ENCODE data around the gene GOLGA8A.
"Not testable (repeated sequence)": the region's sequence is repeated elsewhere in the genome, so short reads cannot be mapped to it uniquely, and the experiment has no call there.

GOLGA8A gene, protein sequence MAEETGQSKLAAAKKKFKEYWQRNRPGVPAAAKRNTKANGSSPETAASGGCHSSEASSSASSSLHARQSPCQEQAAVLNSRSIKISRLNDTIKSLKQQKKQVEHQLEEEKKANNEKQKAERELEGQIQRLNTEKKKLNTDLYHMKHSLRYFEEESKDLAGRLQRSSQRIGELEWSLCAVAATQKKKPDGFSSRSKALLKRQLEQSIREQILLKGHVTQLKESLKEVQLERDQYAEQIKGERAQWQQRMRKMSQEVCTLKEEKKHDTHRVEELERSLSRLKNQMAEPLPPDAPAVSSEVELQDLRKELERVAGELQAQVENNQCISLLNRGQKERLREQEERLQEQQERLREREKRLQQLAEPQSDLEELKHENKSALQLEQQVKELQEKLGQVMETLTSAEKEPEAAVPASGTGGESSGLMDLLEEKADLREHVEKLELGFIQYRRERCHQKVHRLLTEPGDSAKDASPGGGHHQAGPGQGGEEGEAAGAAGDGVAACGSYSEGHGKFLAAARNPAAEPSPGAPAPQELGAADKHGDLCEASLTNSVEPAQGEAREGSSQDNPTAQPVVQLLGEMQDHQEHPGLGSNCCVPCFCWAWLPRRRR

DNA sequence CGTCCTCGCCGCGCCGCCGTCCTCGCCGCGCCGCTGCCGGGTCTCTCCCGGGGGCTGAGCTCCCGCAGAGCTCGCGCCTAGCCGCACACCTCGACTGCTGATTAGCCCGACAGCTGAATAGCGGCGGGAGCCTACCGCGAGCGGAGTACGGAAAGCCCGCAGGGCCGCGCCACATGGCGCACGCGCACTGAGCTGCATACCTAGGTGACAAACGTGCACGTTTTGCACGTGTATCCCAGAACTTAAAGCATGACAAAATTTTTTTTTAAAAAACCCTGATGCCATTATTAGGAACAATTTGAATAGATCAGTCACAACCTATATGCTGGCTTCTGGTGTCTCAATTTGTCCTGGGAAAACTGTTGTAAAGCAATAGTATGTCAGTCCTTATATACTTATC, at the start of gene GOLGA8A:
Gene GOLGA8A (minus strand): TSS at position 122 of the 400 bp plus-strand sequence. CDS start 48,117 bp downstream, outside the sequence.
- DNase-seq (ENCODE audit: low spot score): peak; percentile 72
- no peak for FAIRE-seq

DNA sequence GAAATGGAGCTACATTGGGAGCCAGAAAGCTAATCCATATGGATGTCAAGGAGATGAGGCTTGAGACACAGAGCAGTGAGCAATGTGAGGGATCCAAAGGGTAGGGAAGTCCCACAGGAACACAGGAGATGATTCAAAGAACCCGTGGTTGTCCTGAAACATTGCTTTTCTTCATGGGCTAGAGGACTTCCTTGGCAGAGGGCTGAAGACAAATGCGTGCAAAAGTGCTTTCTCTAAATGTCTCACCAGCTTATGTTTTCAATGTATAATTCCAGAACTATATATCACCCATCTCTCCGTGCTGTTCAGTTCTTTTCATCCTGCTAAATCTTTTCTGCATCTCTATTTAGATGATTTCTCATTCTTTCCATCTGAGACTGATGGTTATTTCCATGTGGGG, 46.0 kb upstream of the GOLGA8A start:
- FAIRE-seq (no peak), DNase-seq (ENCODE audit: low spot score) (no peak)

DNA sequence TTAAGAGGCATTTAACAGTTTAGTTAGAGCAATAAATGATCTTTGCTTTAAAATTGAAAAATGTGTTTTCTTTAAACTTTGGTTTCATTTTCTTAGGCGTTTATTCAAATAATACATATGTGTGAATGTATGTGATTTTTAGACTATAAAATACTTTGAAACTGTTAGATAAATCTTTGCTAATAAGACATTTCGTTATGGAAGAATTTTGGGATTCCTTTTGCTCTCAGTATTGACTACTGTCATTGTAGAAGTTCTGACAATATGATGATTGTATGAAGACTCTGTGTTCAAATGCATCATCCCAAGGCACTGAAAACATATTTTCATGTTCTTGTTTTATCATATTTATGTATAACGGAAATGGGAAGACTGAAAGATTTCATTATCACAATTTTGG, 43.8 kb upstream of the GOLGA8A start:
- FAIRE-seq: no peak

DNA sequence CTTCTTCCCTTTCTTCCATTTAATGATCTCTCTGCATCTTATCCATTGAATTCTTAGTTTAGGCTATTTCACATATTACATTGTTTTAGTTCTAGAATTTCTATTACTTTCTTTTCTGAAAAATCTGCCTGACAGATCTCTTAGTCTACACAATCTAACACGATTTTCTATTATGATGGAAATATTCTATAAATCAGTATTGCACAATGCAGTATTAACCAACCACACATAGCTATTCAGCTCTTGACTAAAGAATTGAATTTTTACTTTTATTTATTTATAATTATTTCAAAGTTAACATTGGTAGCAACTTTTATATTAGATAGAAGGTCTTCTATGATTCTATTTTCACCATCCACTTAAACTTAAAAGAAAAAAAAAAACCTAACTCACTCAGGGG, 36.2 kb upstream of the GOLGA8A start:
- DNase-seq (ENCODE audit: low spot score) (no peak), FAIRE-seq (no peak)

More for the DNA sequence above, 43.8 kb upstream of the GOLGA8A start:
- DNase-seq (ENCODE audit: low spot score): no peak

DNA sequence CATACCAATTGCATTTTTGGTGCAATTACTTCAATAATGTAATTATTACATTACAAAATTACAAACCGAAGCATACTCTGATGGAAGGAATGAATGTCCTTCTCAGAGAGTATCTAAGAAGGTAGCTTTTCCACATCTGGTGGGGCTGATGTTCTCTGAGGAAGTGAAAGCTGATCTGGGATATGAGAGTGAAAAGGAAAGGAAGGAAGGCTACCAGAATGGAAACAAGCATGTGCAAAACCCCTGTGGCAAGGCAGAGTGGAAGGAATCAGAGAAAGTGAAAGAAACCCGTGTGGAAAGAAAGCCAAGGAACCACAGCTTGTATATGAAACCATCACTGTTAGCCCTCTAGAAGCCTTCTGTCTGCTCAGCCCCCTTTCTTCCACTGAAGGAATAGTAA, 35.3 kb upstream of the GOLGA8A start:
- DNase-seq (ENCODE audit: low spot score) (no peak), FAIRE-seq (no peak)

DNA sequence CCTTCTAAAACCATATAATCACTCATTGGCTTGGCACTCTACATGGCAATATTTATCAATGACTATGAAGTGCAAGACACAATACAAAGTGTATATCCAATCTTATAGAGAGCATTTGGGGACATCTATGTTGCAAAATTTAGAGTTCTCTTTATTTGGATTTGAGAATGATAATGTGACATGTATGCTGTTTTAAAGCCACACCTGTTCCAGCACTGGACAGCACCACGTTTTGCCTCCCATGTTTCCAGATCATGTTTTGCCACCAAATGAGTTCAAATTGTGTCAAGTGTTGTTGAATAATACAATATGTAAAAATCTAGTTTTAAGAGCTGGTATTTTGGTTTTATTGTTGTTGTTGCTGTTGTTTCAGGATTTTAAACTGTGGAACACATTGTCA, 33.3 kb upstream of the GOLGA8A start:
- no peak for FAIRE-seq
- no peak for DNase-seq (ENCODE audit: low spot score)

DNA sequence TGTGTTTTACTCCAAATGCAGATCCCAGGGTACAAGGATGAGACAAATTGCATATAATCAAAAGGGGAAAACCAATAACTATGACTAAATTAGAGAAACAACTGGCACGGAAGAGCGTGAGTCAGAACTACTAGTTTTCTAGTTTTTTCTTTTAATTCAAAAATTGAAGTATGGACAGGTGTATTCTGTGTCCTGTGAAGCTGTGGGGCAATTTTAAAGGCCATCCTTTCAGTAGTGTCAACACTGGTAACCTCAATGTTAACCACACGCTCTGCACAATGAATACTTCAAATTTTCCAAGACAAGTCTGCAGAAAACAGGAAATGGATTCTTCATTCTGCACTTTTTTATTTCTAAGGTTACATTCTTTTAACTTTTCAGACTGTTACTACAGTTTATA, 32.5 kb upstream of the GOLGA8A start:
- DNase-seq (ENCODE audit: low spot score) (no peak), FAIRE-seq (no peak)

DNA sequence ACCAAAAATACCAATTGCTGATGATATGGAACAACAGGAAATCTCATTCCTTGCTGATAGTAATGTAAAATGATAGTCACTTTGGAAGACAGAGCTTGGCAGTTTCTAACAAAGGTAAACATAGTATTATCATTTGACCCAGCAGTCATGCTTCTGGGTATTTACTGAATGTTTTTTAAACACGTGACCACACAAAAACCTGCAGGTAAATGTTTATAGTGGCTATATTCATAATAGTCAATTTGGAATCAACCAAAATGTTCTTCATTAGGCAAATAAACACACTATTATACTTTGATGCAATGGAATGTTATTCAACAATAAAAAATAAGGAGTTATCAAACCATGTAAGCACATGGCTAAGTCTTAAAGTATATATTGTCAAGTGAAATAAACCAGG, 24.1 kb upstream of the GOLGA8A start:
- FAIRE-seq (no peak), DNase-seq (ENCODE audit: low spot score) (no peak)

DNA sequence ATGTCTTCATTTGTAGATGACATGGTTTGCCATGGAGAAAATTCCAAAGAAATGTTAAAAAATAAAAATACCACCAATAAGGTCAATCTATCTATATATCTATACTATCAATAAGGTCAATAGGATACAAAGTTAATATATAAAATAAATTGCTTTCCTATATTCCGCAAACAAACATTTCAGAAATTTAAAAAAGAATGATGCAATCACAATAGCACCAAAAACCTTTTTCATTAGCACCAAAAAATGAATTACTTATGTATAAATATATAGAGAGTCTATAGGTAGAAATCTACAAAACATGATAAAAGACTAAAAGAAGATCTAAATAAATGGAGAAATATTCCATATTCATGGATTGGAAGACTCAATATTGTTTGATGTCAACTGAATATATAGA, 22.8 kb upstream of the GOLGA8A start:
- DNase-seq (ENCODE audit: low spot score) (no peak), FAIRE-seq (no peak)

DNA sequence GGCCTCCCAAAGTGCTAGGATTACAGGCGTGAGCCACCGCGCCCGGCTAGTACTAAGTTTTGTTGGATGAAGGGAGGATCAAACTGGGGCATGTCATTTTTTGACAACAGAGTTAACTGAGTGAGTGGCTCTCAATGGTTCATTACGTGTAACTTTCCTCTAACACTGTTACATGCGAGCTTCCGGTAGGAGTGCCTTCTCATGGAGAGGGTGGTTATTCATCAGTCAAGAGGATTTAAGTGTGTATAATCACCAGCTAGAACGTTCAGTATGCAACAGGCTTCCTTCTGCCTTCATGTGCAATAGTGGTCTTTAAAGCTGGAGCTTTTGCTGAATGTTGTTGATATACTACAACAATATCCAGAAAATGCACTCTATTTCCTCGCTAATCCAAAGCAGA, 19.1 kb upstream of the GOLGA8A start:
- no peak for DNase-seq (ENCODE audit: low spot score)
- FAIRE-seq: no peak

DNA sequence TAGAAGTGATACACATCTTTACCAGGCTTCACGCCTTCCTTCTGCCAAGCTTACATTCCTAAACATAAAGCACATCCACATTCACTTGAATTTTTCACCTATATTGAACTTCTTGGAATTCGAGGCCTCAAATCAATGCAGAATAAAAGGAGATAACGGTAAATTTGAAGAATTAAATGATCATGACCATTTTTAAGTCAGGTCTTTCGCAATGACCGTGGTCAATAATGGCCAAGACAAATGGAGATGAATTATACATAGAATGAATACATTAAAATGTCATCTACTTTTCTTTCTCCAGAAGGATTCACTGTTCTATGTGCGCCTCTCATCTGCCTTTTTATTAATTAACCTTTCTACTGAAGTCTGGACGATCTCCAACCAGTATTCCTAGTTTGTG, 5.3 kb upstream of the GOLGA8A start:
- DNase-seq (ENCODE audit: low spot score) (no peak), FAIRE-seq (no peak)

DNA sequence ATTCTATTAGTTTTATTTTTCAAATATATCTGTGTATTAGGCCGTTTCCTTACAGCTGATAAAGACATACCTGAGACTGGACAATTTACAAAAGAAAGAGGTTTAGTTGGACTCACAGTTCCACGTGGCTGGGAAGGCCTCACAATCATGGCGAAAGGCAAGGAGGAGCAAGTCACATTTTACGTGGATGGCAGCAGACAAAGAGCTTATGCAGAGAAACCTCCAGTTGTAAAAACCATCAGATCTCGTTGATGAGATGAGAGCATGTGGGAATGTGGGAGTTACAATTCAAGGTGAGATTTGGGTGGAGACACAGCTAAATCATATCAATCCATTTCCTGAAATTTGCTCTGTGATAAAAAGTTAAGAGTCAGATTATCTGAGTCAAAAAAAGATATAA, 2.3 kb upstream of the GOLGA8A start:
- no peak for DNase-seq (ENCODE audit: low spot score)
- no peak for FAIRE-seq

DNA sequence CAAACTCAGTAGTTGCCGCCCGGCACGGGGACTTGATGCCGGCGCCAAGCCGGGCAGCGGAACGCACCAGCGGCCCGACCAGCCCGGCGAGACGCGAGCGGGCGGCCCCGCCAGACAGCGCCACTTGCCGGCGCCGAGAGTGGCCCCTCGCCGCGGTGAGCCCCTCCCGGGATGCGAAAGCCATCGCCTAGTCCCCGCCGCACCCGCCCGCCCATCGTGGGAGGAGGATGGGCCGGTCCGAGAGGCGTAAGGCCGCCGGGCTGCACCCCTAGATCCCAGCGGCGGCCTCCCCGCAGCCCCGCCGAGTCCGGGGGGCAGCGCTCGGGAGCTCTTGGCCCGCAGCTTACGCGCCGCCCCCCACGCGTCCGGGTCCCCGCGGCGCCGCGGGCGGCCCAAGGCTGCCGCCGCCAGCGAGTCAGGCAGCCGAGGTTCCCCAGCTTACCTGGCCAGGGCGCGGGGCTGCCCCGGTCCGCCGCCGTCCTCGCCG, 609 bp downstream of the GOLGA8A start:
- DNase-seq (ENCODE audit: low spot score): no peak
- no peak for FAIRE-seq

DNA sequence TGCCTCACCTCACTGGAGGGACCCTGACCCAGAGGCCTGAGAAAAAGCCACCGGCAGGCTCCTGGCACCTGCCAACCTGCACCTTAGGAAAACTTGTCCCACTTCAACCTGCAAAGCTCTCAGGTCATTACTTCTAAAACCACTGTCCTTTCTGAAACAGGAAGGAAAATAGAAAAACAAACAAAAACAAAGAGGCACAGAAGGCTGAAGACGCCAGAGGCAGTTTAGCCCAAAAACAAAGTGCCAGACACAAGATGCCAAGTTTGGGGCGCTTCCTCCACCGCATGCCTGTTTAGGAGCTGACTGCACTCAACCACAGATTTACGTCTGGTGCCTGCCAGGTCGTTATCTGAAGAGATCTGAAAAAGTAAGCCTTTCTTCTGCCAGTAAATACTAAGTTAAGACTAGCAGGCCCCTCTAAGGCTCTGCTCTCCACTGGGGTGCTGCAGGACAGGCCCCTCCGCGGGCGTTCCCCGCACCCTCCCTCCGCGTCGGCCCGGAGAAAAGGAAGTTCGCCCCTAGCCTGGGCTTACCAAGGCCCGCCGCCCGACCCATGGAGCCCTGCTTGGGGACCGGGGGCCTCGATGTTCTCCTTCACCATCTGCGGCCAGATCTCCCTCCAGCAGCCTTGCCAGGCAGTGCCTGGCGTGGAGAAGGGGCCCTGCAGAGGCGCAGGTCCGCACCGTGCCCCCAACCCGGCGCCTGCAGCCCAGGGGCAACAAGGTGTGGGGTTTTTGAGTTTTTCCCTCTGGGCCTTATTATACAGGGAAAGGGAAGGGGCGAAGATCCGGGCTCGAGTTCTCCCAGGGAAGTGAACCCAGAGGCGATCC, 1.3 kb downstream of the GOLGA8A start:
- no peak for FAIRE-seq
- no peak for DNase-seq (ENCODE audit: low spot score)

DNA sequence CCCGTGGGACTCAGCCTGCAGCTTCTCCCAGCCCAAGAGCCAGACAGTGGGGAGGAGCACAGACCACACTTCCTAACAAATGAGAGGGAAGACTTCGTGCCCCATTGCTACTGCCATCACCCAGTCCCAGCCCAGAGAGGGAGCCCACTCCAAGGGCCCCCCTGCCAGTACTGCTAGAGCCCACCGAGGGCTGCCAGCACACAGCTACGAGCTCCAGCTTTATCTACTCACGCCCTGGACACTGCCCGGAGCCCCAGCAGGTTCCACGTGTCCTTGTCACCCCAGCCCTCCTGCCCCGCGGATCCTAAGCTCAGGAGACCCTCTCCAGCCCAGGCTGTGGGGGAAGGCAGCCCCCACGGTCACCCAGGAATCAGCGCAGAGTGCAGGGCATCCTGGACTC, 1.9 kb downstream of the GOLGA8A start:
- FAIRE-seq (no peak), DNase-seq (ENCODE audit: low spot score) (no peak)

DNA sequence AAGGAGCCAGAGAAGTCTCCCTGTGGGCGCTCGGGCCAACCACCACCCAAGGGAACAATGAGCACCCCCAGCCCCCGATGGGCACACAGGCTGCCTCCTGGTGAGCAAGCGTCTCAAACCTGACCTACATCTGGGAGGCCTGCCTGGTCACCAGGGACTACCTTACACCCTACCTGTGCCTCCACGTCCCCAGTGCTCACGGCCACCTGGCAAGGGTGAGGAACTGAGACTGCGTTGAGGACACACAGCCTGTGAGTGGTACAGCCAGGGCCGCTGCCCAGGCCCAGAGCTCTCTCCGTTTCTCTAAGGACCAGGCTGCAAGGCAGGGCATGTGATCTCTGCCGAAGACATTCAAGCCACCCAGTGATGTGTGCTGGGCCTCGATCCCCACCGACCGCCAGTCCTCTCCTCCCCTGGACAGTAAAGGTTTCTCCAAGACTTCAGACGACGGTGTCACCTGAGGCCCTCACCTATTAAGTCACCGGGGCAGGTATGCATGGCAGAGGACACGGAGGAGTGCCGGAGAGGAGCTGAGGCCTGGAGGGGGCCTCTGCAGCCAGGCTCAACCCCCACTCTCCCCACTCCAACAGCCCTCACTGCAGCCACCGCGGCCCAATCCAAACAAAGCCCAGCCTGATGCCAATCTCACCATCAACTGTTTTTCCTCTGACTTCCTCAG, 2.8 kb downstream of the GOLGA8A start:
- FAIRE-seq: no peak
- no peak for DNase-seq (ENCODE audit: low spot score)

DNA sequence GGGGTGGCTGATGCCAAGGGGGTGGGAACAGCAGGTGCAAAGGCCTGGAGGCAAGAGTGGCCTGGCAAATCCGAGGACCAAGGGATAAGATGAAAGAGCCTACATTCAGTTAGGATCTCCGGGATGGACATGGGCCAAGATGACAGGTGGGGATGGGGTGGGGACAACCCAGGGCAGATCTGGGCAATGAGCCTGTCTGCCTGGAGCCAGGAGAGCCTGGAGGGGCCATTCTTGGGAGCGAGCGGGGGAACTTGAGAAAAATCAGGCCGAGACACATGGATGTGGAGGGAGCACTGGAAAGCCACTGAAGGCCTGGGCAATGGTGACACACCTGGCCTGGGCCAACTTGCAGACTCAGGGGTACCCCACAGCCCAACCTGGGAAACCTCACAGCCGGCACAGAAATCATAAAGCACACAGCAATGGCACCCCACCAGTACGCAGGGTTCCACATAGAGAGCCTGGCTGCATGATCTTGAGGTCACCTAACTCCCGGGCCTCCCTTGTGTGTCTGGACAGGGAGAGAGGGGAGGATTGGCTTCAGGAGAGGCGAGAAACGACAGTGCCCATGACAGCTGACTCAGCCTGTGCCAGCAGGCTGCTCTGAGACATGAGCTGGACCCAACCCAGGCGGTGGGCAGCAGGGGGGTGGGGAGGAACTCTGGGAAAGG, 3.5 kb downstream of the GOLGA8A start:
- FAIRE-seq; DNase-seq (ENCODE audit: low spot score): not testable (repeated sequence)

DNA sequence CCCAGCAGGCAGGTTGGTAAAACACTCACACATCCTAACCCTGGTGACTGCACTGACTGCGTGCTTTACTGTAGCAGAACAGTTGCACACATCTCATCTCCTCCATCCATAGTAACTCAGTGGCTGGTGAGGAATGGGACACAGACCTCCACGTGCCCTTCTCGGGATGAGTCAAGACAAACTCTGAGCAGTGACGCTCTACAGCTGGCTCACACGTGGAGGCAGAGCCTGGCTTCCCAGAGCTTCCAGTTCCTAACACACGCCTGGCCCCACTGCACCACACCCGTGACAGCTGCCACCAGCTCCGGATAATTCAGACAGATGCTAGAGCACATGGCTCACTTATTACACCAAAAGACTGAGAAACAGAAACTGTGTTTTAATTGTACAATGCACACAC, 7.0 kb downstream of the GOLGA8A start:
- not testable (repeated sequence) for DNase-seq (ENCODE audit: low spot score); FAIRE-seq

DNA sequence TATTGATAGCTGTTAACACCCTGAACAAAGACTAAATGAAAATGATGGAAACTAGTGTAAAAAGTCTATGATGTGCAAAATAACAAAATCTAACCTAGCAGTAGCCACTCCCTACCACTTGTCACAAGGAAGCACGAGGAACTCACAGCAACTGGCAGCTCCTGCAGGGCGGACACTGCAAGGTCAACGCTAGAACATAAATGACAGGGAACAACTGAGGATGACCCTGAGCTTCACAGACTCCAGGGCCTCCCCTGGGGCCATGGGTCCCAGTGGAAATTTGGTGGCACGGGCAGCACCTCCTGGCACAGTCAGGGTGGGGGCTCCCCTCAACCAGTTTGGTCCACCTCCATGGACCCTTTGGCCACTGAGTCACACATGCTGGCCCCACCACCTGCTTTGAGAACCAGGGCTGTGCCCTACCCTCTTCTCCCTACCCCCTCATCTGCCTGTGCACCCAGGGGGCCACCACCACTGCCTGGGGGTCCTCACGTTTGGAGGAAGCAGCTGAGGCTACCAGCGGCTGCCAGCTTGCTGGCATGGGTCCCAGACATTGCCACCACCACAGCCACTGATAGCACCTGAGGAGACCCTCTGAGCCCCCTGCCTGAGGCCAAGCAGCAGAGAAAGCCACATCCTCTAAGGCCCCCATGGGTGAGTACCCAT, 14.1 kb downstream of the GOLGA8A start:
- not testable (repeated sequence) for FAIRE-seq; DNase-seq (ENCODE audit: low spot score)

DNA sequence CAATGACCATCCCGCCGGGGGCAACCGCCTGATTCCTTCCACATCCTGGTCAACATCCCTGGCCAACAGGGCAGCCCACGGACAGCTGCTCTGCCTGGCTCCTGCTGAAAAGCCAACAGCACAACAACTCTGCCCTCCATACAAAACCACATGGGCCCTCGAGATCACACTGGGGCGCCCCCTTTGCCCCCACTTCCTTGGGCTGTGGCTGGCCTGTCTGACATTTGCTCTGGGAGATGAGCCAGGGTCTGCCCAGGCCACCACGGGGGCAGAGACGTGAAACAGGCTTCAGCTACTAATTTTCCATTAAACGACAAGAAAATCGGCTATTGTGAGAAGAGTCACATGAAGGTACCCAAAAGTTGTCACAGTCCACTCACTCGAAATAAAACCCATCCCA, 16.7 kb downstream of the GOLGA8A start:
- not testable (repeated sequence) for FAIRE-seq; DNase-seq (ENCODE audit: low spot score)

Measured in RCC 7860 (cell line).